Measurements from ENCODE around the gene ARHGAP21.

The ARHGAP21 gene

GRCh38 chr10:24645784-24646183 lies 77.9 kb downstream of the ARHGAP21 start:
- no peaks in the 10 kb centered on the region for H3K27me3 ChIP-seq (ENCODE audit: insufficient read depth, low read length, poor library complexity, severe bottlenecking)
- no peaks in the 10 kb centered on the region for H3K9me3 ChIP-seq (ENCODE audit: insufficient read depth, low read depth, low read length)
- H3K36me3 ChIP-seq (ENCODE audit: insufficient read depth, low read length), result no peaks in the 10 kb centered on the region
- H2AFZ ChIP-seq (ENCODE audit: low read length), result peak overlapping the region; percentile 47; the same call in 1 of the 2 replicates
- H3F3A ChIP-seq (ENCODE audit: low read depth), result no peaks in the 10 kb centered on the region
- peaks cover 3% of the 10 kb centered on the region; the same call in 1 of the 2 replicates for H3K79me2 ChIP-seq (ENCODE audit: insufficient read depth, low read length)
- no peaks in the 10 kb centered on the region for H3K9me2 ChIP-seq (replicated peaks; ENCODE audit: low read depth, low read length)
- peak overlapping the region; percentile 26 for H3K9ac ChIP-seq (ENCODE audit: low read depth, low read length, poor library complexity, severe bottlenecking)
- TF ChIP-seq CTCF (conservative IDR thresholded peaks at IDR 0.05; ENCODE audit: low read length) (no peak), EZH2phosphoT487 (IDR thresholded peaks at IDR 0.05; ENCODE audit: borderline replicate concordance) (no peak)
- no peak overlapping the region for H3K4me3 ChIP-seq (ENCODE audit: low read length, poor library complexity, severe bottlenecking)
- peak overlapping the region; percentile 47 for H3K4me2 ChIP-seq (ENCODE audit: low read depth, low read length, poor library complexity, severe bottlenecking)
- H3K4me1 ChIP-seq (ENCODE audit: insufficient read depth, low read length, poor library complexity, severe bottlenecking), result peaks cover 7% of the 10 kb centered on the region
- H4K20me1 ChIP-seq (ENCODE audit: insufficient read depth, low read length, poor library complexity, severe bottlenecking), result no peaks in the 10 kb centered on the region

- Histone ChIP-seq H3K9ac (ENCODE audit: low read depth, low read length, poor library complexity, severe bottlenecking) (peak overlapping the region; percentile 26), H3K27me3 (ENCODE audit: insufficient read depth, low read length, poor library complexity, severe bottlenecking) (no peaks in the 10 kb centered on the region), H3K9me2 (replicated peaks; ENCODE audit: low read depth, low read length) (no peaks in the 10 kb centered on the region), H3K4me1 (ENCODE audit: insufficient read depth, low read length, poor library complexity, severe bottlenecking) (peaks cover 7% of the 10 kb centered on the region), H2AFZ (ENCODE audit: low read length) (no peak overlapping the region), H3K79me2 (ENCODE audit: insufficient read depth, low read length) (peaks cover 3% of the 10 kb centered on the region; the same call in 1 of the 2 replicates), H3K9me3 (ENCODE audit: insufficient read depth, low read depth, low read length) (no peaks in the 10 kb centered on the region), H3K4me3 (ENCODE audit: low read length, poor library complexity, severe bottlenecking) (no peak overlapping the region), H3F3A (ENCODE audit: low read depth) (no peaks in the 10 kb centered on the region), H4K20me1 (ENCODE audit: insufficient read depth, low read length, poor library complexity, severe bottlenecking) (no peaks in the 10 kb centered on the region), H3K4me2 (ENCODE audit: low read depth, low read length, poor library complexity, severe bottlenecking) (no peak overlapping the region), H3K36me3 (ENCODE audit: insufficient read depth, low read length) (no peaks in the 10 kb centered on the region)
- no peak for TF ChIP-seq EZH2phosphoT487 (IDR thresholded peaks at IDR 0.05; ENCODE audit: borderline replicate concordance)
- no peak for TF ChIP-seq CTCF (conservative IDR thresholded peaks at IDR 0.05; ENCODE audit: low read length)
Observed at GRCh38 chr10:24645022-24645421, 78.7 kb downstream of the ARHGAP21 start.

- TF ChIP-seq EZH2phosphoT487 (IDR thresholded peaks at IDR 0.05; ENCODE audit: borderline replicate concordance), result no peak
- no peak for TF ChIP-seq CTCF (conservative IDR thresholded peaks at IDR 0.05; ENCODE audit: low read length)
- Histone ChIP-seq H2AFZ (ENCODE audit: low read length) (no peak overlapping the region), H3K4me1 (ENCODE audit: insufficient read depth, low read length, poor library complexity, severe bottlenecking) (peaks cover 7% of the 10 kb centered on the region), H4K20me1 (ENCODE audit: insufficient read depth, low read length, poor library complexity, severe bottlenecking) (no peaks in the 10 kb centered on the region), H3K36me3 (ENCODE audit: insufficient read depth, low read length) (no peaks in the 10 kb centered on the region), H3K9me3 (ENCODE audit: insufficient read depth, low read depth, low read length) (no peaks in the 10 kb centered on the region), H3K79me2 (ENCODE audit: insufficient read depth, low read length) (peaks cover 3% of the 10 kb centered on the region; the same call in 1 of the 2 replicates), H3K4me3 (ENCODE audit: low read length, poor library complexity, severe bottlenecking) (no peak overlapping the region), H3K9me2 (replicated peaks; ENCODE audit: low read depth, low read length) (no peaks in the 10 kb centered on the region), H3K9ac (ENCODE audit: low read depth, low read length, poor library complexity, severe bottlenecking) (no peak overlapping the region), H3K4me2 (ENCODE audit: low read depth, low read length, poor library complexity, severe bottlenecking) (no peak overlapping the region), H3F3A (ENCODE audit: low read depth) (no peaks in the 10 kb centered on the region), H3K27me3 (ENCODE audit: insufficient read depth, low read length, poor library complexity, severe bottlenecking) (no peaks in the 10 kb centered on the region)
Observed at GRCh38 chr10:24643679-24644209, 79.9 kb downstream of the ARHGAP21 start.

All from Loucy (cell line).